ENCODE measurements around the gene AHSG. TPM values are rescaled to one million over a fixed set of nuclear protein-coding genes. Genes with fewer than 3 reads are reported as not detected.

AHSG gene
- total RNA-seq, 1 donor from 2014 or later = 0.19 TPM

GRCh38 chr3:186594591-186595113 lies 18.2 kb upstream of the AHSG start:
- Mint-ChIP-seq H3K4me3 (ENCODE audit: low read depth) (no peak overlapping the region), H3K9me3 (ENCODE audit: low read depth) (no peaks in the 10 kb centered on the region), H3K27ac (no peak overlapping the region), H3K4me1 (ENCODE audit: low read depth) (peaks cover 25% of the 10 kb centered on the region), H3K36me3 (ENCODE audit: insufficient read depth) (no peaks in the 10 kb centered on the region), H3K27me3 (peaks cover 4% of the 10 kb centered on the region)
- no peak for TF ChIP-seq CTCF (IDR thresholded peaks at IDR 0.05; ENCODE audit: unreplicated experiment)
- no peak for DNase-seq (ENCODE audit: low spot score, unreplicated experiment)

- DNase-seq (ENCODE audit: low spot score, unreplicated experiment) = no peak
- Mint-ChIP-seq H3K4me3 (ENCODE audit: low read depth) (no peak overlapping the region), H3K36me3 (ENCODE audit: insufficient read depth) (no peaks in the 10 kb centered on the region), H3K27ac (no peak overlapping the region), H3K9me3 (ENCODE audit: low read depth) (no peaks in the 10 kb centered on the region), H3K4me1 (ENCODE audit: low read depth) (peaks cover 25% of the 10 kb centered on the region), H3K27me3 (peaks cover 4% of the 10 kb centered on the region)
- no peak for TF ChIP-seq CTCF (IDR thresholded peaks at IDR 0.05; ENCODE audit: unreplicated experiment)
Observed at GRCh38 chr3:186596568-186597287, 16.1 kb upstream of the AHSG start.

- Mint-ChIP-seq H3K27me3 (peaks cover 4% of the 10 kb centered on the region), H3K36me3 (ENCODE audit: insufficient read depth) (no peaks in the 10 kb centered on the region), H3K4me1 (ENCODE audit: low read depth) (peaks cover 25% of the 10 kb centered on the region), H3K9me3 (ENCODE audit: low read depth) (no peaks in the 10 kb centered on the region), H3K4me3 (ENCODE audit: low read depth) (no peak overlapping the region), H3K27ac (no peak overlapping the region)
- no peak for DNase-seq (ENCODE audit: low spot score, unreplicated experiment)
- TF ChIP-seq CTCF (IDR thresholded peaks at IDR 0.05; ENCODE audit: unreplicated experiment) = no peak
Observed at GRCh38 chr3:186598108-186598784, 14.6 kb upstream of the AHSG start.

GRCh38 chr3:186598794-186599141 lies 14.1 kb upstream of the AHSG start:
- peaks cover 25% of the 10 kb centered on the region for H3K4me1 Mint-ChIP-seq (ENCODE audit: low read depth)
- no peak for DNase-seq (ENCODE audit: low spot score, unreplicated experiment)
- no peaks in the 10 kb centered on the region for H3K9me3 Mint-ChIP-seq (ENCODE audit: low read depth)
- H3K27me3 Mint-ChIP-seq = peaks cover 4% of the 10 kb centered on the region
- no peak for TF ChIP-seq CTCF (IDR thresholded peaks at IDR 0.05; ENCODE audit: unreplicated experiment)
- H3K27ac Mint-ChIP-seq = no peak overlapping the region
- H3K4me3 Mint-ChIP-seq (ENCODE audit: low read depth) = no peak overlapping the region
- no peaks in the 10 kb centered on the region for H3K36me3 Mint-ChIP-seq (ENCODE audit: insufficient read depth)

GRCh38 chr3:186599142-186599784 lies 13.6 kb upstream of the AHSG start:
- H3K4me1 Mint-ChIP-seq (ENCODE audit: low read depth) = peaks cover 24% of the 10 kb centered on the region
- TF ChIP-seq CTCF (IDR thresholded peaks at IDR 0.05; ENCODE audit: unreplicated experiment) = no peak
- no peaks in the 10 kb centered on the region for H3K9me3 Mint-ChIP-seq (ENCODE audit: low read depth)
- H3K36me3 Mint-ChIP-seq (ENCODE audit: insufficient read depth) = no peaks in the 10 kb centered on the region
- no peak overlapping the region for H3K27ac Mint-ChIP-seq
- no peak overlapping the region for H3K4me3 Mint-ChIP-seq (ENCODE audit: low read depth)
- peaks cover 4% of the 10 kb centered on the region for H3K27me3 Mint-ChIP-seq
- no peak for DNase-seq (ENCODE audit: low spot score, unreplicated experiment)

Measured in progenitor cell of endocrine pancreas (in vitro differentiated cells).